ENCODE data around the gene PLA2G4F.

DNA sequence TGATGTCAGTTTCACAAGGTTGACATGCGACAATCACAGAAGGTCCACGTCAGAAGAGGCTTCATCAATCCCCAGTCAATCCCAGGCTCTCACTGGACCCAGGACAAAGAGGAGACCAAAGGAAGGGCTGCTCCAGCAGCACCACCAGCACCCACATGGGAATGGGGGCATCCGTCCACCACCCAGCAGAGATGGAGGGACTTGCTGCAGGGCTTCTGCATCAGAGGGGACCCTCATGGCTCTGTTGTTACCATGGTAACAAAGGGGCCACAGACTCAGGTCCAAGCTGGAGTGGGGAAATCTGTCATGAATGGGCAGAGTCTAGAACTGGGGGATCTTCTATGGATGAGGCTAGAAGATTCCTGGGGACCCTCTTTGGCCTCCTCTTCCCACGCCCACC, 13.1 kb downstream of the PLA2G4F start:
- TF ChIP-seq POLR2A (IDR thresholded peaks at IDR 0.05; ENCODE audit: low read length): no peak
- no peak for TF ChIP-seq GATA1 (IDR thresholded peaks at IDR 0.05; ENCODE audit: low read depth, low read length)
